Duodenal mucosa (tissue), 2 donors: Measurements from ENCODE around the gene EBF3.

Experiments
- H3K27ac ChIP-seq: one replicate; pipeline ENCODE4 v1.7.0; 2013; ENCODE audit warnings: low read depth, low read length
- H3K27me3 ChIP-seq, 2 donors: one replicate each; pipeline ENCODE4 v1.7.0; 2013; ENCODE audit warnings: low read length in 2 of 2, control low read depth in 1 of 2; ENCODE audit not compliant: insufficient read depth in 2 of 2, control insufficient read depth in 1 of 2
- H3K36me3 ChIP-seq, 2 donors: one replicate each; pipeline ENCODE4 v1.7.0; 2013; ENCODE audit warnings: low read length in 2 of 2, control low read depth in 1 of 2; ENCODE audit not compliant: insufficient read depth in 2 of 2, control insufficient read depth in 1 of 2
- H3K4me1 ChIP-seq, 2 donors: one replicate each; pipeline ENCODE4 v1.7.0; 2013; ENCODE audit warnings: low read length in 2 of 2, control low read depth in 1 of 2; ENCODE audit not compliant: insufficient read depth in 2 of 2, control insufficient read depth in 1 of 2
- H3K4me3 ChIP-seq, 2 donors: one replicate each; pipeline ENCODE4 v1.7.0; 2013; ENCODE audit warnings: low read length in 2 of 2, low read depth in 1 of 2
- H3K9ac ChIP-seq, 2 donors: one replicate each; pipeline ENCODE4 v1.7.0; 2013; ENCODE audit warnings: low read length in 2 of 2, low read depth in 1 of 2
- H3K9me3 ChIP-seq, 2 donors: one replicate each; pipeline ENCODE4 v1.7.0; 2013; ENCODE audit warnings: low read length in 2 of 2, control low read depth in 1 of 2; ENCODE audit not compliant: control insufficient read depth in 1 of 2

EBF3 gene

GRCh38 chr10:129952378-129953118 lies 11.5 kb downstream of the EBF3 start:
- Histone ChIP-seq H3K36me3 (no peaks in the 10 kb centered on the region), H3K9ac (no peak overlapping the region), H3K9me3 (no peaks in the 10 kb centered on the region), H3K27ac (no peak overlapping the region), H3K4me3 (no peak overlapping the region), H3K27me3 (peaks cover 38 to 46% of the 10 kb centered on the region in 2 donors), H3K4me1 (no peaks in the 10 kb centered on the region)

GRCh38 chr10:129951970-129952265 lies 12.2 kb downstream of the EBF3 start:
- no peak overlapping the region for H3K4me3 ChIP-seq
- H3K27me3 ChIP-seq = peaks cover 31 to 40% of the 10 kb centered on the region in 2 donors
- H3K9ac ChIP-seq = no peak overlapping the region
- H3K36me3 ChIP-seq = no peaks in the 10 kb centered on the region
- no peaks in the 10 kb centered on the region for H3K4me1 ChIP-seq
- no peaks in the 10 kb centered on the region for H3K9me3 ChIP-seq
- H3K27ac ChIP-seq = no peak overlapping the region

- no peak overlapping the region for H3K27ac ChIP-seq
- H3K27me3 ChIP-seq = peaks cover 28 to 36% of the 10 kb centered on the region in 2 donors
- H3K9ac ChIP-seq = no peak overlapping the region
- H3K4me1 ChIP-seq = no peaks in the 10 kb centered on the region
- H3K9me3 ChIP-seq = no peaks in the 10 kb centered on the region
- no peaks in the 10 kb centered on the region for H3K36me3 ChIP-seq
- H3K4me3 ChIP-seq = no peak overlapping the region
Measured at GRCh38 chr10:129951101-129951969, 12.7 kb downstream of the EBF3 start.

GRCh38 chr10:129950676-129951075 lies 13.4 kb downstream of the EBF3 start:
- no peaks in the 10 kb centered on the region for H3K4me1 ChIP-seq
- H3K27ac ChIP-seq = no peak overlapping the region

GRCh38 chr10:129949891-129950291 lies 14.2 kb downstream of the EBF3 start:
- H3K27ac ChIP-seq = no peak overlapping the region
- no peaks in the 10 kb centered on the region for H3K9me3 ChIP-seq
- H3K4me1 ChIP-seq = no peaks in the 10 kb centered on the region
- peaks cover 19 to 27% of the 10 kb centered on the region in 2 donors for H3K27me3 ChIP-seq
- no peak overlapping the region for H3K4me3 ChIP-seq
- no peaks in the 10 kb centered on the region for H3K36me3 ChIP-seq
- H3K9ac ChIP-seq = no peak overlapping the region

More at GRCh38 chr10:129950676-129951075, 13.4 kb downstream of the EBF3 start:
- no peaks in the 10 kb centered on the region for H3K36me3 ChIP-seq
- no peak overlapping the region for H3K4me3 ChIP-seq
- H3K27me3 ChIP-seq = peaks cover 22 to 30% of the 10 kb centered on the region in 2 donors
- H3K9ac ChIP-seq = no peak overlapping the region
- no peaks in the 10 kb centered on the region for H3K9me3 ChIP-seq

- Histone ChIP-seq H3K4me3 (no peak overlapping the region), H3K27me3 (peaks cover 19 to 22% of the 10 kb centered on the region in 2 donors), H3K4me1 (no peaks in the 10 kb centered on the region), H3K27ac (no peak overlapping the region), H3K9ac (no peak overlapping the region), H3K9me3 (no peaks in the 10 kb centered on the region), H3K36me3 (no peaks in the 10 kb centered on the region)
Measured at GRCh38 chr10:129949411-129949810, 14.7 kb downstream of the EBF3 start.

- Histone ChIP-seq H3K9ac (no peak overlapping the region), H3K27ac (no peak overlapping the region), H3K27me3 (peaks cover 10 to 12% of the 10 kb centered on the region in 2 donors)
Measured at GRCh38 chr10:129946859-129947258, 17.2 kb downstream of the EBF3 start.

GRCh38 chr10:129945941-129946760 lies 17.9 kb downstream of the EBF3 start:
- peaks cover 5 to 7% of the 10 kb centered on the region in 2 donors for H3K27me3 ChIP-seq
- no peak overlapping the region for H3K4me3 ChIP-seq
- H3K9me3 ChIP-seq = no peaks in the 10 kb centered on the region
- no peak overlapping the region for H3K9ac ChIP-seq
- no peaks in the 10 kb centered on the region for H3K4me1 ChIP-seq
- H3K36me3 ChIP-seq = no peaks in the 10 kb centered on the region
- no peak overlapping the region for H3K27ac ChIP-seq

More at GRCh38 chr10:129946859-129947258, 17.2 kb downstream of the EBF3 start:
- Histone ChIP-seq H3K36me3 (no peaks in the 10 kb centered on the region), H3K9me3 (no peaks in the 10 kb centered on the region), H3K4me1 (no peaks in the 10 kb centered on the region), H3K4me3 (no peak overlapping the region)

GRCh38 chr10:129945526-129945925 lies 18.5 kb downstream of the EBF3 start:
- Histone ChIP-seq H3K27me3 (peaks cover 2 to 3% of the 10 kb centered on the region in 2 donors), H3K27ac (no peak overlapping the region)

More at GRCh38 chr10:129945526-129945925, 18.5 kb downstream of the EBF3 start:
- no peaks in the 10 kb centered on the region for H3K9me3 ChIP-seq
- no peaks in the 10 kb centered on the region for H3K4me1 ChIP-seq
- no peak overlapping the region for H3K9ac ChIP-seq
- no peak overlapping the region for H3K4me3 ChIP-seq
- H3K36me3 ChIP-seq = no peaks in the 10 kb centered on the region
